Pulmonary artery endothelial cell (primary cell): Measurements from ENCODE around the gene RHOG. TPM values are rescaled to one million over a fixed set of nuclear protein-coding genes. Genes with fewer than 3 reads are reported as not detected.

ENCODE experiments used
- total RNA-seq: library from RNA; depleted of rRNA; stranded (reverse); fragments of >200 nt; gene quantifications from 2 replicates; pipeline ENCODE4 v1.2.3, GENCODE V29; 2014

The RHOG gene
- total RNA-seq, 1 donor from 2014 or later = 10.9 TPM

Other genes starting within 250 kb of the RHOG start
- gene ART5, start 199.0 kb downstream of the RHOG start, total RNA-seq = not detected in 2 replicates
- not detected in 2 replicates for gene ART1, start 195.8 kb downstream of the RHOG start, total RNA-seq
- gene CHRNA10, start 169.6 kb downstream of the RHOG start, total RNA-seq = 0.33 and 0.78 TPM in 2 replicates
- gene NUP98, start 43.4 kb downstream of the RHOG start, total RNA-seq = 104 and 165 TPM in 2 replicates
- gene PGAP2, start 32.4 kb downstream of the RHOG start, total RNA-seq = 9.0 and 10.9 TPM in 2 replicates
- gene STIM1, start 14.7 kb upstream of the RHOG start, total RNA-seq = 23.4 and 31.6 TPM in 2 replicates